Body of pancreas (tissue), 4 donors: ENCODE results near the gene GPC4.

Experiments
- POLR2A ChIP-seq, 3 donors: fragments of 450-650 bp; IDR thresholded peaks; one replicate each; pipeline ENCODE4 v1.6.1; 2016; ENCODE audit warnings: antibody characterized with exemption in 3 of 3, mild to moderate bottlenecking in 2 of 3
- TF ChIP-seq, protein P1 (sequence below), 7 experiments: fragments of 450-650 bp in 4 of 7; fragments of 200-600 bp in 3 of 7; sonication (generic) in 3 of 7; IDR thresholded peaks; one replicate each; pipeline ENCODE4 v1.5.1; 2016 to 2019; ENCODE audit warnings: antibody characterized with exemption in 7 of 7

GRCh38 chrX:133392671-133393070 lies 22.6 kb downstream of the GPC4 start:
- TF ChIP-seq, protein P1, sequence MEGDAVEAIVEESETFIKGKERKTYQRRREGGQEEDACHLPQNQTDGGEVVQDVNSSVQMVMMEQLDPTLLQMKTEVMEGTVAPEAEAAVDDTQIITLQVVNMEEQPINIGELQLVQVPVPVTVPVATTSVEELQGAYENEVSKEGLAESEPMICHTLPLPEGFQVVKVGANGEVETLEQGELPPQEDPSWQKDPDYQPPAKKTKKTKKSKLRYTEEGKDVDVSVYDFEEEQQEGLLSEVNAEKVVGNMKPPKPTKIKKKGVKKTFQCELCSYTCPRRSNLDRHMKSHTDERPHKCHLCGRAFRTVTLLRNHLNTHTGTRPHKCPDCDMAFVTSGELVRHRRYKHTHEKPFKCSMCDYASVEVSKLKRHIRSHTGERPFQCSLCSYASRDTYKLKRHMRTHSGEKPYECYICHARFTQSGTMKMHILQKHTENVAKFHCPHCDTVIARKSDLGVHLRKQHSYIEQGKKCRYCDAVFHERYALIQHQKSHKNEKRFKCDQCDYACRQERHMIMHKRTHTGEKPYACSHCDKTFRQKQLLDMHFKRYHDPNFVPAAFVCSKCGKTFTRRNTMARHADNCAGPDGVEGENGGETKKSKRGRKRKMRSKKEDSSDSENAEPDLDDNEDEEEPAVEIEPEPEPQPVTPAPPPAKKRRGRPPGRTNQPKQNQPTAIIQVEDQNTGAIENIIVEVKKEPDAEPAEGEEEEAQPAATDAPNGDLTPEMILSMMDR (IDR thresholded peaks at IDR 0.05): no peak
- TF ChIP-seq POLR2A (IDR thresholded peaks at IDR 0.05): no peak
